Measurements from ENCODE around the gene AIF1L. TPM values are rescaled to one million over a fixed set of nuclear protein-coding genes. Genes with fewer than 3 reads are reported as not detected.
"Not testable (repeated sequence)": the region's sequence is repeated elsewhere in the genome, so short reads cannot be mapped to it uniquely, and the experiment has no call there.

AIF1L gene
- polyA plus RNA-seq, 2 donors: 59.3 to 184 TPM

DNA sequence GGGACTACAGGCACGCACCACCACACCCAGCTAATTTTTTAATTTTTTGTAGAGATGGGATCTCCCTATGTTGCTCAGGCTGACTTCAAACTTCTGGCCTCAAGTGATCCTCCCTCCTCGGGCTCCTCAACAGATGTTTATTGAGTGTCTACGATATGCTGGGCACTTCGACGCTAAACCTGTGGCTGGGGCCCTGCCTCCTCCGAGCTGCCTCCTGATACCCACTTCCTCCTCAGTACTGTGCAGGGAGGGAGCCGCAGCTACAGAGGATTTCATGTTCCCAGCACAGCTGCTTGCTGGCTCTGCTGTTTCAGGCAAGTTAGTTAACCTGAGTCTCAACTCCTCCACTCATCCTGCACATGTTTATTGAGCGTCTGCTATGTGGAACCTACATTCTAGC lies 9.6 kb downstream of the AIF1L start:
- peaks cover 0 to 2% of the 10 kb centered on the region in 2 donors for H3K4me1 ChIP-seq (ENCODE audit: control insufficient read depth in 2 of 2, insufficient read depth in 2 of 2, low read length in 1 of 2)
- no peak overlapping the region for H3K27ac ChIP-seq (ENCODE audit: low read depth in 2 of 2, low read length in 1 of 2)
- H3K27me3 ChIP-seq (ENCODE audit: control insufficient read depth in 1 of 2, insufficient read depth in 2 of 2, low read length in 2 of 2): no peaks in the 10 kb centered on the region
- 91 to 94% methylated on average over 8 of the region's 8 CpGs for WGBS, 2 donors
- no peaks in the 10 kb centered on the region for H3K9me3 ChIP-seq (ENCODE audit: control insufficient read depth in 2 of 2, insufficient read depth in 1 of 2, low read depth in 1 of 2, low read length in 1 of 2)
- H3K4me3 ChIP-seq (ENCODE audit: low read depth in 1 of 2, low read length in 2 of 2): no peak overlapping the region
- H3K36me3 ChIP-seq (ENCODE audit: control insufficient read depth in 2 of 2, insufficient read depth in 2 of 2, low read length in 1 of 2): peaks cover 0 to 2% of the 10 kb centered on the region in 2 donors

DNA sequence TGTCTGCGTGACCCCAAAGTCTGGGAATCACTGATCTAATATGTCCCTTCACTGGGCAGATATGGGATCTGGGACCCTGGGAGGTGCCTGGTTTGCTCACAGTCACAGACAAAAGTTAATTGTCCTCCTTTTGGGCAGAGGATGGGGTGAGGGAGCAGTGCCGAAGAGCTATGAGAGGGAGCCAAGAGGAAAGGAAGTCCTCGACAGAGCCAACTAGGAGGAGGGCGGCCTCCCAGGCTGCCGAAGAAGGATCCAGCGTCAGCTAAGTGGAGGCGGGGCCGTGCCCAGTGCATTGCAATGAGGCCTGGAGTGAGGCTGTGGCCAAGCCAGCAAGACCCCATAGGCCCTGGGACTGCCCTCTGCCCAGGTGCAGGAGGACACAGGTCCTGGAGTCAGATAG lies 11.4 kb downstream of the AIF1L start:
- 68% methylated on average over 8 of the region's 8 CpGs for WGBS, 2 donors
- Histone ChIP-seq H3K27me3 (ENCODE audit: control insufficient read depth in 1 of 2, insufficient read depth in 2 of 2, low read length in 2 of 2) (no peaks in the 10 kb centered on the region), H3K27ac (ENCODE audit: low read depth in 2 of 2, low read length in 1 of 2) (no peak overlapping the region), H3K4me3 (ENCODE audit: low read depth in 1 of 2, low read length in 2 of 2) (no peak overlapping the region), H3K4me1 (ENCODE audit: control insufficient read depth in 2 of 2, insufficient read depth in 2 of 2, low read length in 1 of 2) (peaks cover 0 to 3% of the 10 kb centered on the region in 2 donors), H3K36me3 (ENCODE audit: control insufficient read depth in 2 of 2, insufficient read depth in 2 of 2, low read length in 1 of 2) (peaks cover 0 to under 1% of the 10 kb centered on the region in 2 donors), H3K9me3 (ENCODE audit: control insufficient read depth in 2 of 2, insufficient read depth in 1 of 2, low read depth in 1 of 2, low read length in 1 of 2) (no peaks in the 10 kb centered on the region)

DNA sequence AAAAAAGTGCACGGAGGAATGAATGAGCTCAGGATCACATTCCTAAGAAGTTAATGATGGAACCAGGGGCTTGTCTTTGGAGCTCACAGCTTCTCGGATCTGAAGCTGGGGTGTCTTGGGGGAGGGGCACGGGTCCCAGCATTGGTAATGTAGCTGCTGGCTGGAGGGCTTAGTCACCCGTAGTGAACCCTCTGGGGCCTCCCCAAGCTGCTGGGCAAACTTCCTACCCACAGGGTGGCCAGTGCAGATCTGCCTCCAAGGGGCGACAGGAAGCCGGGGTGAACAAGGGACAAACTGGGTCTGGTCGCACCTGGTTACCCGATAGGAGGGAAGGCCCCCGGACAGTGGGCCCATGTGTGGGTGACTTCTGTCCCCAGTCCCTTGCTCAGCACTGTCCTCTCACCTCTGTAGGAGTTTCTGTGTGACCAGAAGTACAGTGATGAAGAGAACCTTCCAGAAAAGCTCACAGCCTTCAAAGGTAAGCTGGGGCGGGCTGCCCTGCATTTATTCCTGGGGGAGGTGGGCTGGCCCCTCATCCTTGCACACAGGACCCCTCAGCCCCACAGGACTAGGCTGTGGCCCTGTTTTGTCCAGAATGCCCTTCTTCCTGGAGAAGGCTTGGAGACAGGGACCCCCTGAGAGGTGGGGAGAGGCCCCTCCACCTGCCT lies 15.0 kb downstream of the AIF1L start:
- no peaks in the 10 kb centered on the region for H3K27me3 ChIP-seq (ENCODE audit: control insufficient read depth in 1 of 2, insufficient read depth in 2 of 2, low read length in 2 of 2)
- no peaks in the 10 kb centered on the region for H3K9me3 ChIP-seq (ENCODE audit: control insufficient read depth in 2 of 2, insufficient read depth in 1 of 2, low read depth in 1 of 2, low read length in 1 of 2)
- H3K4me1 ChIP-seq (ENCODE audit: control insufficient read depth in 2 of 2, insufficient read depth in 2 of 2, low read length in 1 of 2): peaks cover 0 to 3% of the 10 kb centered on the region in 2 donors
- no peak overlapping the region for H3K27ac ChIP-seq (ENCODE audit: low read depth in 2 of 2, low read length in 1 of 2)
- H3K4me3 ChIP-seq (ENCODE audit: low read depth in 1 of 2, low read length in 2 of 2): no peak overlapping the region
- 68 to 70% methylated on average over 10 of the region's 10 CpGs for WGBS, 2 donors
- peaks cover 0 to 2% of the 10 kb centered on the region in 2 donors for H3K36me3 ChIP-seq (ENCODE audit: control insufficient read depth in 2 of 2, insufficient read depth in 2 of 2, low read length in 1 of 2)

DNA sequence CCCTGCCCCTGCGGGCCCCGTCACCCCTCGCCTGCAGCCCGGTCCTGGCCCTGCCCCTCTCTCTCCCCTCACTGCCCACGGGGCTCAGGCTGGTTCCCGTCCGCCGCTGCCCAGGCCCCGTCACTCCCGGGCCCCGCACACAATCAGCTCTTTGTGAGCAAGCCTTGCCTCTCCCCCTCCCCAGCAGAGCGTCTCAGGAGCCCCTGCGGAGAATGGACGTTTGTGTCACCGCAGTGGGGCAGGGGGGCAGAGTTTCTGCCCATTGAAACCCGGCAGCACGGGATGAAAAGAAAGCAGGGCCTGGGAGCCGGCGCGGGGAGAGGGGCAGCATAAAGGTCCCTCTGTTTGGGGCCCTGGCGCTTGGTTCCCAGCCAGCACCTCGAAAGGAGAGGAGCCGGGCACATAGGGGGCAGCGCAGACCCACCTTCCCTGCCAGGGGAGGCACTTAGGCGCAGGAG lies 15.6 kb downstream of the AIF1L start:
- Histone ChIP-seq H3K27me3 (ENCODE audit: control insufficient read depth in 1 of 2, insufficient read depth in 2 of 2, low read length in 2 of 2) (no peaks in the 10 kb centered on the region), H3K36me3 (ENCODE audit: control insufficient read depth in 2 of 2, insufficient read depth in 2 of 2, low read length in 1 of 2) (peaks cover 0 to 2% of the 10 kb centered on the region in 2 donors), H3K4me1 (ENCODE audit: control insufficient read depth in 2 of 2, insufficient read depth in 2 of 2, low read length in 1 of 2) (peaks cover 0 to 3% of the 10 kb centered on the region in 2 donors), H3K4me3 (ENCODE audit: low read depth in 1 of 2, low read length in 2 of 2) (no peak overlapping the region), H3K27ac (ENCODE audit: low read depth in 2 of 2, low read length in 1 of 2) (no peak overlapping the region), H3K9me3 (ENCODE audit: control insufficient read depth in 2 of 2, insufficient read depth in 1 of 2, low read depth in 1 of 2, low read length in 1 of 2) (no peaks in the 10 kb centered on the region)
- 78 to 85% methylated on average over 24 to 25 of the region's 25 CpGs for WGBS, 2 donors

DNA sequence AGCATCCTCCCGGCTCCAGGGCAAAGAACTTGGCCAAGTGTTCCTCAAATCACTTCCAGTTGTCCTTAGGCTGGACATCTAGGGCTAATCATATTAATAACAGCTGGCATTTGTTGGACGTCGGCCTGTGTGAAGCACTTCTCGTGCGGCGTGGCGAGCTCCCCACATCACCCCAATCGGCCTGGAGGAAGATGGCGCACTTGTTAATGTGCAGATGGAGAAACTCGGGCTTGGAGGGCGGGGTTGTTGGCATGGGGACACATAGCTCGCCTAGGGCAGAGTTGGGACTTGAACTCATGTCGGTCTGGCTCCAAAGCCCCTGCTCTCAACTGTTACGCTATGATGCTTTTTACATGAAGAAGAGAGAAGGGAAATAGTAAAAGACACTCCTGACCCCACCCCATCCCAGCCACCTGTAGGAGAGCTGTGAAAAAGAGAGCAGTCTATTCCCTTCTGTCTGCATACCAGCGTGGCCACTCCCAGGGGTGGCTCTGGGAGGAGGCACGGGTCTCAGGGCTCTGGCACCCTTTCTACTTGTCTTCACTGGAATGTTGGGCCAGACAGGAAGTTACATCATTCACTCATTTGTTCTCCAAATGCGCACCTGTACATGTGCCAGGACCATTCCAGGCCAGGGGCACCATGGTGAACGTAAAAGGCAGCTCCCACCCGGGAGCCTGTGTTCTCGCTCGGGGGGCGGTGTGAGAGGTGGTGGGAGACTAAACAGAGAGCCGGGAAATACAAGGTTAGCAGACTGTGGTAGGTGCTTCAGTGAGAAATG lies 16.2 kb downstream of the AIF1L start:
- Histone ChIP-seq H3K4me3 (ENCODE audit: low read depth in 1 of 2, low read length in 2 of 2) (no peak overlapping the region), H3K9me3 (ENCODE audit: control insufficient read depth in 2 of 2, insufficient read depth in 1 of 2, low read depth in 1 of 2, low read length in 1 of 2) (no peaks in the 10 kb centered on the region), H3K36me3 (ENCODE audit: control insufficient read depth in 2 of 2, insufficient read depth in 2 of 2, low read length in 1 of 2) (peaks cover 0 to 2% of the 10 kb centered on the region in 2 donors), H3K27me3 (ENCODE audit: control insufficient read depth in 1 of 2, insufficient read depth in 2 of 2, low read length in 2 of 2) (no peaks in the 10 kb centered on the region), H3K4me1 (ENCODE audit: control insufficient read depth in 2 of 2, insufficient read depth in 2 of 2, low read length in 1 of 2) (peaks cover 0 to 3% of the 10 kb centered on the region in 2 donors), H3K27ac (ENCODE audit: low read depth in 2 of 2, low read length in 1 of 2) (no peak overlapping the region)
- 83 to 85% methylated on average over 23 of the region's 23 CpGs for WGBS, 2 donors

DNA sequence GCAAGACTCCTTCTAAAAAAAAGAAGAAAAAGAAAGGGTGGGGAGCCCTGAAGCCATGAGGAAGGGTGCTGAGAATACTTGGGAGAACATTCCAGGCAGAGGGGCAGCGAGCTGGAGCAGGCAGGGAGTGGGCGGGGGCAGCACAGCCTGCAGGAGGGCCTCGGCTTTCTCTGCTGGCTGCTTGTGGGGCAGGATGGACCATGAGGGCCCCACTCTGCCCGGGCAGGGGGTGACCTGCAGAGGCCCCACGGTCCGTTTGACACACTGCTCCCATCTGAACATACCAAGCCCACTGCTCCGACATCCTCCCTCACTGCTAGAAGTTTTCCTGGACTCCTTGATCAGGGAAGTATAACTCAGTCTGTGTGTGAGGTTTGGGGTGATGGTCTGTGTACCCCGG lies 17.3 kb downstream of the AIF1L start:
- no peaks in the 10 kb centered on the region for H3K9me3 ChIP-seq (ENCODE audit: control insufficient read depth in 2 of 2, insufficient read depth in 1 of 2, low read depth in 1 of 2, low read length in 1 of 2)
- H3K27me3 ChIP-seq (ENCODE audit: control insufficient read depth in 1 of 2, insufficient read depth in 2 of 2, low read length in 2 of 2): no peaks in the 10 kb centered on the region
- H3K4me1 ChIP-seq (ENCODE audit: control insufficient read depth in 2 of 2, insufficient read depth in 2 of 2, low read length in 1 of 2): peaks cover 0 to 3% of the 10 kb centered on the region in 2 donors
- WGBS, 2 donors: 73 to 82% methylated on average over 8 of the region's 8 CpGs
- no peak overlapping the region for H3K4me3 ChIP-seq (ENCODE audit: low read depth in 1 of 2, low read length in 2 of 2)
- no peak overlapping the region for H3K27ac ChIP-seq (ENCODE audit: low read depth in 2 of 2, low read length in 1 of 2)
- peaks cover 0 to 4% of the 10 kb centered on the region in 2 donors for H3K36me3 ChIP-seq (ENCODE audit: control insufficient read depth in 2 of 2, insufficient read depth in 2 of 2, low read length in 1 of 2)

DNA sequence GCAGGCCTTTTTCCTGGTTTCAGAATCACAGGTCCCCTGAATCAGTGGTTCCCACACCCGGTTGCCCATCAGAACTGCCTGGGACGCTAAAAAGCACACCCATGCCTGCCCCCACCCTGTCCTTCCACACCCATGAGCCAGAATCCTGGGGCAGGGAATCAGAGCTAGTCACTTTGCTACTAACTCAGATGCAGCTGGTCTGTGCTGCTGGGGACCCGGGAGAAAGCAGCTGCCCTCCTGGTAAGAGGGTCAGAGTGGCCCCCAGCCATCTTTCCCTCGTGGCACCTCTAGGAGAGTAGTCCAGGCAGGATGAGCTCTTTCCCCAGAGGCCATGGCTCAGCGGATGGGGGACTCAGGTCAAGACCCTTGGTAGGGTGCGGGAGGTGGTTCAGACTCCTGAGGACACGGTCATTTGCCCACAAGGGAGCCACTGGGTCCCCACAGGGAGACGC lies 17.8 kb downstream of the AIF1L start:
- H3K27ac ChIP-seq (ENCODE audit: low read depth in 2 of 2, low read length in 1 of 2): no peak overlapping the region
- H3K36me3 ChIP-seq (ENCODE audit: control insufficient read depth in 2 of 2, insufficient read depth in 2 of 2, low read length in 1 of 2): peaks cover 0 to 4% of the 10 kb centered on the region in 2 donors
- no peak overlapping the region for H3K4me3 ChIP-seq (ENCODE audit: low read depth in 1 of 2, low read length in 2 of 2)
- no peaks in the 10 kb centered on the region for H3K9me3 ChIP-seq (ENCODE audit: control insufficient read depth in 2 of 2, insufficient read depth in 1 of 2, low read depth in 1 of 2, low read length in 1 of 2)
- no peaks in the 10 kb centered on the region for H3K27me3 ChIP-seq (ENCODE audit: control insufficient read depth in 1 of 2, insufficient read depth in 2 of 2, low read length in 2 of 2)
- whole genome bisulfite sequencing, 2 donors: 86 to 92% methylated on average over 8 of the region's 8 CpGs
- H3K4me1 ChIP-seq (ENCODE audit: control insufficient read depth in 2 of 2, insufficient read depth in 2 of 2, low read length in 1 of 2): peaks cover 0 to 3% of the 10 kb centered on the region in 2 donors

DNA sequence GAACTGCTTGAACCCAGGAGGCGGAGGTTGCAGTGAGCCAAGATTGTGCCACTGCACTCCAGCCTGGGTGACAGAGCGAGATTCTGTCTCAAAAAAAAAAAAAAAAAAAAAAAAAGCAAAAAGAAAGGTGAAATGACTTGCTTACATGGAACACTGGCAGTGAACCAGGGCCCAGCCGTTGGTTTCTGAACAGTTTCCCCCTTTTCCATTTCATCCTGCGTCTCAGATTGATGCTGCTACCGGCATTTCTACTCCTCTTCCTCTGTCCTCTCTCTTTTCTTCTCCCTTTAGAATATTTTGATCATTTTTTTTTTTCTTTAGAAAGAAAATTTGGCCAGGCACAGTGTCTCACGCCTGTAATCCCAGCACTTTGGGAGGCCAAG lies 19.0 kb downstream of the AIF1L start:
- not testable (repeated sequence) for H3K9me3 ChIP-seq (ENCODE audit: control insufficient read depth in 2 of 2, insufficient read depth in 1 of 2, low read depth in 1 of 2, low read length in 1 of 2); H3K27me3 ChIP-seq (ENCODE audit: control insufficient read depth in 1 of 2, insufficient read depth in 2 of 2, low read length in 2 of 2); H3K27ac ChIP-seq (ENCODE audit: low read depth in 2 of 2, low read length in 1 of 2); H3K36me3 ChIP-seq (ENCODE audit: control insufficient read depth in 2 of 2, insufficient read depth in 2 of 2, low read length in 1 of 2); H3K4me3 ChIP-seq (ENCODE audit: low read depth in 1 of 2, low read length in 2 of 2); H3K4me1 ChIP-seq (ENCODE audit: control insufficient read depth in 2 of 2, insufficient read depth in 2 of 2, low read length in 1 of 2)
- 87 to 91% methylated on average over 4 to 6 of the region's 6 CpGs for WGBS, 2 donors

DNA sequence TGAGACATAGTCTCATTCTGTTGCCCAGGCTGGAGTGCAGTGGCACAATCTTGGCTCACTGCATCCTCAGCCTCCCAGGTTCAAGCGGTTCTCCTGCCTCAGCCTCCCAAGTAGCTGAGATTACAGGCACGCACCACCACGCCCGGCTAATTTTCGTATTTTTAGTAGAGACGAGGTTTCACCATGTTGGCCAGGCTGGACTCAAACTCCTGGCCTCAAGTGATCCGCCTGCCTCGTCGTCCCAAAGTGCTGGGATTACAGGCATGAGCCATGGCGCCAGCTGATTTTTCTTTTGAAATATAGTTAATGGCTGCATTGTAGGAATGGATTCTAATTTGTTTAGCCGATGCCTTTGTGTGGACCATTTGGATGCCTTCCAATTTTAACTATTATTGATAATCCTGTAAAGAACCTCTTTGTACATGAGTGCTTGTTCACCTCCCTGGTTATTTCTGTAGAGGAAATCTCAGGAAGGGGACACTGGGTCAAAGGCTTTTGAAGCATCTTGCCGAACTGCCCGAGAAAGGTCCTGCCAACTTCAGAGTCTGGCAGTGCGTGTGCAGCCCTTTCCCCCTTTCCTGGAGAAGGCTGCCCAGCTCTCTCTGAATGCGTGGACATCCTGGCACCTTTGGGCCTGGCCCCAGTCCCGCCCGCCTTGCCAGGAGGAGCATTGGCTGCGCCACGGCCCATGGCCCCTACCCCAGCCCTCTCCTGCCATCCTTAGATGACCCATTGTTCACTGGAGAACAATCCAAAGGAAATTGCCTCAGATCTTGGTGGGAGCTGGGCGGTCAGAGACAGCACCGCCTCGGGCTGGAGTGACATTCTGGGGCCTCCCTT lies 20.2 kb downstream of the AIF1L start:
- Histone ChIP-seq H3K27me3 (ENCODE audit: control insufficient read depth in 1 of 2, insufficient read depth in 2 of 2, low read length in 2 of 2) (no peaks in the 10 kb centered on the region), H3K9me3 (ENCODE audit: control insufficient read depth in 2 of 2, insufficient read depth in 1 of 2, low read depth in 1 of 2, low read length in 1 of 2) (no peaks in the 10 kb centered on the region), H3K27ac (ENCODE audit: low read depth in 2 of 2, low read length in 1 of 2) (no peak overlapping the region), H3K4me3 (ENCODE audit: low read depth in 1 of 2, low read length in 2 of 2) (no peak overlapping the region), H3K36me3 (ENCODE audit: control insufficient read depth in 2 of 2, insufficient read depth in 2 of 2, low read length in 1 of 2) (peaks cover 3 to 4% of the 10 kb centered on the region in 2 donors), H3K4me1 (ENCODE audit: control insufficient read depth in 2 of 2, insufficient read depth in 2 of 2, low read length in 1 of 2) (no peaks in the 10 kb centered on the region)
- WGBS, 2 donors: 79 to 84% methylated on average over 22 of the region's 22 CpGs
